Ecto neural progenitor cell (in vitro differentiated cells): ENCODE data around the gene VPS33B.
A peak's percentile ranks its signal among the peaks of the same experiment; 100 is the strongest.
"Not testable (repeated sequence)": the region's sequence is repeated elsewhere in the genome, so short reads cannot be mapped to it uniquely, and the experiment has no call there.

Experiments
- DNase-seq: peaks from one replicate; pipeline ENCODE4 v3.0.0-alpha.2; 2018; ENCODE audit warnings: low spot score

The VPS33B gene

GRCh38 chr15:91022075-91022831 lies at the start of gene VPS33B:
VPS33B (minus strand) TSS chr15:91022594; CDS start chr15:91022249, 345 bp downstream.
- DNase-seq, result peak; percentile 90

GRCh38 chr15:91072161-91072560 lies 49.8 kb upstream of the VPS33B start:
- DNase-seq, result no peak

- no peak for DNase-seq
These were observed 48.5 kb upstream of the VPS33B start for GRCh38 chr15:91070872-91071271.

- no peak for DNase-seq
These were observed 46.6 kb upstream of the VPS33B start for GRCh38 chr15:91068966-91069365.

GRCh38 chr15:91068436-91068835 lies 46.0 kb upstream of the VPS33B start:
- DNase-seq, result no peak

GRCh38 chr15:91067036-91067435 lies 44.6 kb upstream of the VPS33B start:
- DNase-seq, result no peak

- DNase-seq, result no peak
These were observed 43.1 kb upstream of the VPS33B start for GRCh38 chr15:91065505-91065904.

GRCh38 chr15:91061997-91062396 lies 39.6 kb upstream of the VPS33B start:
- no peak for DNase-seq

GRCh38 chr15:91061230-91061629 lies 38.8 kb upstream of the VPS33B start:
- DNase-seq, result no peak

GRCh38 chr15:91055548-91056331 lies 33.3 kb upstream of the VPS33B start:
- peak; percentile 77 for DNase-seq

GRCh38 chr15:91054816-91055215 lies 32.4 kb upstream of the VPS33B start:
- no peak for DNase-seq

GRCh38 chr15:91051248-91051647 lies 28.9 kb upstream of the VPS33B start:
- no peak for DNase-seq

GRCh38 chr15:91050128-91050455 lies 27.7 kb upstream of the VPS33B start:
- no peak for DNase-seq

- peak; percentile 61 for DNase-seq
These were observed 27.2 kb upstream of the VPS33B start for GRCh38 chr15:91049378-91050127.

GRCh38 chr15:91047545-91048199 lies 25.3 kb upstream of the VPS33B start:
- no peak for DNase-seq

- not testable (repeated sequence) for DNase-seq
These were observed 23.7 kb upstream of the VPS33B start for GRCh38 chr15:91046056-91046455.

- no peak for DNase-seq
These were observed 22.7 kb upstream of the VPS33B start for GRCh38 chr15:91045065-91045464.

- no peak for DNase-seq
These were observed 20.9 kb upstream of the VPS33B start for GRCh38 chr15:91043202-91043874.

GRCh38 chr15:91040856-91041255 lies 18.5 kb upstream of the VPS33B start:
- DNase-seq, result no peak

GRCh38 chr15:91039996-91040395 lies 17.6 kb upstream of the VPS33B start:
- DNase-seq, result no peak

- peak; percentile 80 for DNase-seq
These were observed 10.8 kb upstream of the VPS33B start for GRCh38 chr15:91032919-91033803.
